Naive B cell (primary cell): Measurements from ENCODE around the gene MAP7D2. TPM values are rescaled to one million over a fixed set of nuclear protein-coding genes. Genes with fewer than 3 reads are reported as not detected.

Experiments
- ATAC-seq, 2 donors: fragments of 150-1000 bp; cut with Tn5 transposase; 2 replicates each; pipeline ENCODE4 v1.10.0; 2021; ENCODE audit warnings: low read depth in 2 of 2, mild to moderate bottlenecking in 2 of 2, moderate library complexity in 2 of 2
- DNase-seq: peaks from one replicate; pipeline ENCODE4 v3.0.0; 2022
- H3K27ac Mint-ChIP-seq, 6 donors: one replicate each; pipeline ENCODE4 v1.8.0; 2020 to 2022; ENCODE audit warnings: mild to moderate bottlenecking in 6 of 6, mixed read lengths in 6 of 6, moderate library complexity in 5 of 6, inconsistent platforms in 2 of 6
- H3K27me3 Mint-ChIP-seq, 3 donors: one replicate each; pipeline ENCODE4 v1.8.0; 2021 to 2022; ENCODE audit warnings: mixed read lengths in 3 of 3, mild to moderate bottlenecking in 1 of 3
- H3K36me3 Mint-ChIP-seq, 2 donors: one replicate each; pipeline ENCODE4 v1.8.0; 2020 to 2022; ENCODE audit warnings: mixed read lengths in 2 of 2, inconsistent platforms in 1 of 2, mild to moderate bottlenecking in 1 of 2
- H3K4me1 Mint-ChIP-seq, 3 donors: one replicate each; pipeline ENCODE4 v1.8.0; 2020 to 2022; ENCODE audit warnings: mixed read lengths in 3 of 3, inconsistent platforms in 1 of 3, mild to moderate bottlenecking in 1 of 3, moderate library complexity in 1 of 3
- H3K4me3 Mint-ChIP-seq, 8 donors: one replicate each; pipeline ENCODE4 v1.8.0; 2020 to 2022; ENCODE audit warnings: mild to moderate bottlenecking in 8 of 8, mixed read lengths in 8 of 8, moderate library complexity in 8 of 8, inconsistent platforms in 2 of 8
- H3K9me3 Mint-ChIP-seq, 7 donors: one replicate each; pipeline ENCODE4 v1.8.0; 2020 to 2022; ENCODE audit warnings: mixed read lengths in 7 of 7, mild to moderate bottlenecking in 5 of 7, inconsistent platforms in 2 of 7, moderate library complexity in 1 of 7
- polyA plus RNA-seq, 6 donors: library from polyadenylated mRNA; unstranded; fragments of 300-500 nt; fragmentation: Illumina TruSeq; gene quantifications; one replicate each; pipeline ENCODE4 v1.2.3, GENCODE V29; 2021; ENCODE audit warnings: low read depth in 6 of 6

Gene MAP7D2
- polyA plus RNA-seq, 6 donors from 2014 or later = 0.17 to 0.21 TPM; not detected in 4

GRCh38 chrX:19968276-19968675, 148.4 kb downstream of the MAP7D2 start:
- no peak for ATAC-seq
- peak overlapping the region in 1 of 6 donors; percentile 44 for H3K27ac Mint-ChIP-seq
- H3K36me3 Mint-ChIP-seq = peaks cover 12 to 13% of the 10 kb centered on the region in 2 donors
- no peak for DNase-seq
- no peaks in the 10 kb centered on the region for H3K27me3 Mint-ChIP-seq
- no peaks in the 10 kb centered on the region for H3K9me3 Mint-ChIP-seq
- H3K4me1 Mint-ChIP-seq = peaks cover 0 to 2% (median 0%) of the 10 kb centered on the region in 3 donors
- no peak overlapping the region for H3K4me3 Mint-ChIP-seq

DNA sequence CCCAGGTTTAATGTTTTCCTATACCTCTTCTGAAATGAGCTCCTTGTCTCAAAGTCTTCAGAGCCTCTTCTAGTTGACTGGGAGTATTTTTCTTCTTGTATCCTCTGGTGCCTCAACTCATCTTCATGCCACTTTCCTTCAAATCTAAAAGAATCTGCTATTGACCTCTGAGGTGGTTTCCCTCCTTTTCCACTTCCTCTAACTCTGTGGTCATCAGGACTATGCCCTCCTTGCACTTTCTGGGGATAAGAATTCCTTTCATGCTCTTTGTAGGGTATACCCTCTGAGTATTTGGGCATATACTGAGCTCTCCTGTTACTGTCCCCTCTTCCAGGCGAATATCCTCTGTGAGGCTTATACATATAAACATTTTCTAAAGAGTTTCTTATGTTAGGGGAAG, 150.7 kb downstream of the MAP7D2 start:
- Mint-ChIP-seq H3K9me3 (no peaks in the 10 kb centered on the region), H3K4me1 (peaks cover 0 to 2% (median 1%) of the 10 kb centered on the region in 3 donors), H3K27ac (peak overlapping the region in 1 of 6 donors; percentile 39), H3K4me3 (no peak overlapping the region), H3K36me3 (peaks cover 12 to 13% of the 10 kb centered on the region in 2 donors), H3K27me3 (no peaks in the 10 kb centered on the region)
- DNase-seq = no peak
- no peak for ATAC-seq

DNA sequence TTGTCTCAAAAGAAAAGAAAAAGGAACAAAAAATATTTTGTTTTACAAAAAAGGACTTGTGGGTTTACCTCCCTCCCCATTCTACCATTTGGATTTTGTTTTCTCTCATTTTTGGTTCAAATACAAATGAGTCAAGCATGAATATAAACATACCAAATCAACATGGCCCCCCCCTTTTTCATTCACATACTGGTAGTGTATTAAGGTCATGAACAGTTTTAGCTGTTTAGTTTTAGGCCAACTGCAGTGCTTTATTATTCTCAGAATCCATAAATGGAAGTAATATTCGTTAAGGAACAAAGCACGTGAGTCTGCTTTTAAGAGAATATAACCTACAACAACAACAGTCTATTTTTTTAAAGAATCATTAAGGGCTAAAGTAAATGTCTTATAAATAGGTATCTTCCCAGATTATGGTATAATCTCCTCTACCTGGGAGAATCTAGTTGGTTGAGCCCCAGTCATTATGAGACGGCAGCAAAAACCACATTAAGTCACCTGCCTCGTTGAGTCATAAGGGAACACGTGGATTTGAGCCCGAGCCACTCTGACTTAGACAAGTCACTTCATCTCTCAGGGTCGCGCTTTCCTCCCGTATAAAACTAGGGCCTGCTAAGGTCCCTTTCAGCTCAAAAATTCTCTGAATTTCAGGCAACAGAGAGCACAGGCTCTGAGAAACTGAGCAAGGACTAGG, 152.5 kb downstream of the MAP7D2 start:
- DNase-seq = no peak
- Mint-ChIP-seq H3K9me3 (no peaks in the 10 kb centered on the region), H3K4me3 (no peak overlapping the region), H3K36me3 (peaks cover 12 to 13% of the 10 kb centered on the region in 2 donors), H3K4me1 (peaks cover 0 to 4% (median 2%) of the 10 kb centered on the region in 3 donors), H3K27ac (peak overlapping the region in 1 of 6 donors; percentile 27), H3K27me3 (no peaks in the 10 kb centered on the region)
- ATAC-seq = no peak

DNA sequence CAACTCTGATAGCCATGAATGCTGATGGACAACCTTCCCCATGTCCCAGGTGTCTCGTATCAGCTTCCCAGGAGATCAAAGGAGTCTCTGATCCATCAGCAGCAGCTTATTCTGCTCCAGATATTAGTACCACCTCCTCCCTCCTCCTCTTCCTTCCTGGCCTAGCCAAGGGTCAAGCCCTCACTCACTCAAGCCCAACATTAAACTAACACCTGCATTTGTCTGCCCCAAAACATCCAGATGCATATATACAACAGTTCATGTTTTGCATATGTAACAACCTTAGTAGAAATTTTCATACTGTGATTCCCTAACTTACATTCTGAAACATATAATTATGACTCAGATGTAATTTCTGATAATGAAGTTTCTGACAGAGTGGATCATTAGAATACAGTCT, 155.8 kb downstream of the MAP7D2 start:
- peaks cover 3 to 9% of the 10 kb centered on the region in 2 donors for H3K36me3 Mint-ChIP-seq
- no peaks in the 10 kb centered on the region for H3K9me3 Mint-ChIP-seq
- peak overlapping the region in 1 of 6 donors; percentile 16 for H3K27ac Mint-ChIP-seq
- no peak for ATAC-seq
- H3K27me3 Mint-ChIP-seq = no peaks in the 10 kb centered on the region
- H3K4me3 Mint-ChIP-seq = peak overlapping the region in 1 of 8 donors; percentile 44
- no peak for DNase-seq
- peaks cover 0 to 9% (median 0%) of the 10 kb centered on the region in 3 donors for H3K4me1 Mint-ChIP-seq

DNA sequence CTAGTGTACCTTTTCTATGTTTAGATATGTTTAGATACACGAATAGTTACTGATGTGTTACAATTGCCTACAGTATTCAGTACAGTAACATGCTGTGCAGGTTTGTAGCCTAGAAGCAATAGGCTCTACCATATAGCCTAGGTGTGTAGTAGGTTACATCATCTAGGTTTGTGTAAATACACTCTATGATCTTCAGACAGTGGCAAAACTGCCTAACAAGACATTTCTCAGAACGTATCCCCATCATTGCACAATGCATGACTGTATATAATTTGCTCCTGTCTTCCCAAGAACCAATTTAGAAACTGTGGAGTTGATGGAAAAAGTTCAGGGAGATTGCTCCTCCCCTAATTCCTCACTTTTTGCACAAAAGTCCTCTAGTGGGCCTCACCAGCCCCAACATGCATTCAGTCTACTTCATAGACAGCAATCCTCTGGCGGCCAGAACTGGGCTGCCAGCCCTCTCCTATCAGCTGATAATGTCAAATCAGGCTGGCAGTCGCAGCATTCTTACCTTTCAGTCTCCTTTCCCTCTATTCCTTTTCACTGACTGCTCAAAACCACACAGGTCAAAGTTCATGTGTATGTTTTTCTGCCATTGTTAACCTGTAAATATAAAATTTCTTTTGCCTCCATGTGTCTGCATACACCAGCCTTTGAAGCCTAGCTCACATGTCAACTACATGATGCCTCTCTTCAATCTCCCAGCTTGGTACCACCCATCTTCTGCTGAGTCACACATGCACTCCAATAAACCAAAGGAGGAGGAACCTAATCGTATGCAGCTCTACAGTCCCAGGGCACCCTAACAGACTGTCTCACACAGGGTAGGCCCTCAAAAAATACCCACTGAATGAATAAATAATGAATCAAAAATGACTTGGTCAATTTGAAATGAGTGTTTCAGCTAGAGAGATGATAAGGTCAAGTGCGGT, 157.9 kb downstream of the MAP7D2 start:
- ATAC-seq = no peak
- peaks cover 0 to 9% (median 0%) of the 10 kb centered on the region in 3 donors for H3K4me1 Mint-ChIP-seq
- no peak for DNase-seq
- no peaks in the 10 kb centered on the region for H3K27me3 Mint-ChIP-seq
- H3K36me3 Mint-ChIP-seq = no peaks in the 10 kb centered on the region
- peak overlapping the region in 3 of 6 donors; percentile 13 to 66 (median 47) for H3K27ac Mint-ChIP-seq
- H3K4me3 Mint-ChIP-seq = no peak overlapping the region
- H3K9me3 Mint-ChIP-seq = no peaks in the 10 kb centered on the region

DNA sequence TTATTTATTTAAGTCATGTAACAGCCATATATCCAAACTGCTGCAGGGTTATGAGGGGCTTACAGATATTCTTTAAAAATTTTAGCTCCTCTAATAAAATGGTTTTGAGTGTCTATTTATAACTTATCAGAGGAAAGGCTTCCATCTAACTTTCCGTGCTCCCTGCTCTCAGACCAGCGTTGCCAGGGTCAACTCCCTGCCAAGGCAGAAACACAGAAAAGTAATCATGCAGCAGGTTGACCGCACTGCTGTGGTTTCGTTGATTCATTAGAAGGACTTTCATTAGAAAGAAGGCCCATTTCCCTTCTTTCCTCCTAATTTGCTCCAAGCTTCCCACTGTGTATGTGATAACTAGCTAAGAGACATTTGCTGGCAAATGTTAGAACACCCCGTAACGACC, 159.8 kb downstream of the MAP7D2 start:
- Mint-ChIP-seq H3K9me3 (no peaks in the 10 kb centered on the region), H3K27me3 (no peaks in the 10 kb centered on the region), H3K4me3 (no peak overlapping the region), H3K4me1 (peaks cover 0 to 9% (median 0%) of the 10 kb centered on the region in 3 donors), H3K36me3 (peaks cover 0 to 4% of the 10 kb centered on the region in 2 donors), H3K27ac (no peak overlapping the region)
- no peak for ATAC-seq
- DNase-seq = no peak

Other genes starting within 250 kb of the MAP7D2 start
- gene SH3KBP1, start 229.3 kb downstream of the MAP7D2 start, polyA plus RNA-seq = 10 to 100 TPM; 18.1 to 60.4 (median 48.1) TPM
- 1 to 10 TPM; 2.7 to 4.8 (median 4.0) TPM for gene BCLAF3, start 125.8 kb downstream of the MAP7D2 start, polyA plus RNA-seq
- 10 to 100 TPM; 60.6 to 98.0 (median 79.8) TPM for gene EIF1AX, start 24.9 kb upstream of the MAP7D2 start, polyA plus RNA-seq
- gene RPS6KA3, start 150.0 kb upstream of the MAP7D2 start, polyA plus RNA-seq = 10 to 100 TPM; 12.2 to 36.8 (median 25.3) TPM